GM12891 (cell line): ENCODE results near the gene EPS8.

Experiments used
- PAX5 ChIP-seq: IDR thresholded peaks from 2 replicates; pipeline ENCODE4 v1.6.1; 2011; ENCODE audit warnings: low read length, moderate library complexity, mild to moderate bottlenecking; ENCODE audit not compliant: insufficient read depth, severe bottlenecking
- POLR2A ChIP-seq: IDR thresholded peaks from 2 replicates; pipeline ENCODE4 v1.6.1; 2011; ENCODE audit warnings: low read depth, low read length, control low read depth
- POLR2AphosphoS5 ChIP-seq: IDR thresholded peaks from 2 replicates; pipeline ENCODE4 v1.6.1; 2011; ENCODE audit warnings: low read depth, low read length, control low read depth
- POU2F2 ChIP-seq: IDR thresholded peaks from 2 replicates; pipeline ENCODE4 v1.6.1; 2011; ENCODE audit warnings: low read depth, mild to moderate bottlenecking, control low read depth, low read length, moderate library complexity
- SPI1 ChIP-seq: IDR thresholded peaks from 2 replicates; pipeline ENCODE4 v1.6.1; 2011; ENCODE audit warnings: low read depth, low read length, control low read depth
- TAF1 ChIP-seq: IDR thresholded peaks from 2 replicates; pipeline ENCODE4 v1.6.1; 2011; ENCODE audit warnings: low read depth, low read length, control low read depth

GRCh38 chr12:15690320-15690719 is 98.9 kb downstream of the EPS8 start:
- TF ChIP-seq POLR2AphosphoS5 (no peak), POLR2A (no peak), TAF1 (no peak), PAX5 (no peak), POU2F2 (no peak), SPI1 (no peak)
